Limb (tissue), 2 donors: ENCODE results near the gene LYSMD3.

Experiments used
- DNase-seq, 2 donors: peaks; one replicate each; pipeline ENCODE4 v3.0.0-alpha.2; 2016; ENCODE audit errors: extremely low spot score in 2 of 2

LYSMD3 gene

DNA sequence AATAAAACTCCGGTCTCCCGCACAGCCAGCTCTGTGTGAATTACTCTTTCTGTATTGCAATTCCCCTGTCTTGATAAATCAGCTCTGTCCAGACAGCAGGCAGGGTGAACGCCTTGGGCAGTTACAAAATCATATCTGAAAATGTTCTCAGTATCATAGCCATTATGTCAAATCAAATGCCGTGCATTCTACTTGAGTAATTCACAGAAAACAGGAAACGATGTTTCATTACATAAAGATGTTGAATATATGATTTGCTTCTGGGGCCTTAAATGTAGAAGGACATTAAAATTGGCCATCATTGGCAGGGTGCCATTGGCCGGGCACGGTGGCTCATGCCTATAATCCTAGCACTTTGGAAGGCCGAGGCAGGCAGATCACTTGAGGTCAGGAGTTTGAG lies 46.2 kb downstream of the LYSMD3 start:
- no peak for DNase-seq

DNA sequence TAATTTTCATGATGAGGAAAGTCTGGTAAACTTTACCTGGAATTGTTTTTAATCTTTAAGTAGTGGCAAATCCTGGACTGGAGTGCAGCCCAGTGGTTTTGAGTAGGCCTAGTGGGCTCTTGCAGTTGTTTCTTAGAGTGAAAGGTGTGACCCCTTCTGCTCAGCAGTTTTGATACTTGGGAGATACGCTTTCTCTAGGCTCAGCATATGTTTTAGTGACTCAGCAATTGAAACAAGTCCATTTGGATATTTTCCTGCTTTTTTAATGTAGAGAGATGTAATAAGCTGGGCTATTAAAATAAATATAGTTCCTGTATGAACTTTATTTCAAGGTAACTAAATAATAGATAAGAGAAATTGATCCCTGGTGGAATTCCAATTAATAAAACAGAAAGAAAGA lies 48.7 kb downstream of the LYSMD3 start:
- DNase-seq, result no peak

DNA sequence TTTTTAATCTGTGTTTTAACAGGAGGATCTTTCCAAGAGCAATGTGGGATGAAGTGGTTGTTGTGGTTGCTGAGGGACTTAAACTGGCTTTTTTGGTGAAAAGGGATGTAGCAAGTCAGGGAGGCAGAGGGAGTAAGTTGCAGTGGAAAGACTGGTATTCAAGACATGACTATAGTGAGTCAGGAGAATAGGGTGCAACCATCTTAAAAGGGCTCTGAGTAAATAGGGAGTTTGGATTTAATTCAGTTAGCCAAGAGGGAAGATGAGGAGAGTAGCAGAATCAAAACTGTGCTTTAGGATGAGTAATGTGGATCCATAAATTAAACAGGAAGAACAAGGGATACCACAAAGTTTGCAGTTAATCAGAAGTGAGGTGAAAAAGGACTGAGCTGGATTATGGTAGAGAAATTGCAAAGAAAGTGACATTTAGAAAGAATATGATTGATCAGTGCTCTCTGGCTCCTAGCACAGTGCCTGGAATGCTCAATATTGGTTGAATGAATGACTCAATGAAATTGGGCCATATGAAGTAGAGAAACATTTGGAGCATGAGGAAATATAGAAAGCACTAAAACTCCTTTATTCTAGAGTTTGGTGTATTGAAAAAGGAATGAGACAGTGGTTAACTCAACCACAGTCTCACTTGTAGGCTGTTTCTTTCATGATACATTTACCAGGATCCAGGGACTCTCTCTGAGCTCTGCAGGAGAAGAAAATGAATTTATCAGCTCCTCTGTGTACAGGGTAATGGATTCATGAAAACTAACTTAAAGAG lies 49.6 kb downstream of the LYSMD3 start:
- no peak for DNase-seq

DNA sequence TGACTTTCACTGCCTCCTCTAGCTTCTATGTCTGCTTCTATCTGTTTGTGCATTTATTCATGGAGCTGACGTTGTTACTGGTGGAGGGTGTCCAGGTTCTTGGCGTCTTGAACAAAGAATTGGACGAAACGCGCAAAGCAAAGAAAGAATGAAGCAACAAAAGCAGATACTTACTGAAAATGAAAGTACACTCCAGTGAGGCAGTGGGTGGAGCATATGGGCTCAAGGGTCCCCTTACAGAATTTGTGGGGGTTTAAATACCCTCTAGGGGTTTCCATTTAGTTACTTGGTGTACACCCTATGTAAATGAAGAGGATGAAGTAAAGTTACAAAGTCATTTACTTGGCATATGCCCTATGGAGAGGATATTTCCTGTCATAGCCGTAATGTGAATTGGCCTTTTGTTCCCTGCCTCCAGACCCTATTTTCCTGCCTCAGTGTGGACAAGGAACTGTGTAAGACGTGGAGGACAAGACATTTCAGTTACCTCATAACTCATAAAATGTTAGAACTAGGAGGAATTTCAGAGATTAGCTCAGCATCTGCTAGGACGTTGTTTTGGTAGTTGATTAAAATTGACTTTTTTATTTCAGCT lies 51.7 kb downstream of the LYSMD3 start:
- no peak for DNase-seq

DNA sequence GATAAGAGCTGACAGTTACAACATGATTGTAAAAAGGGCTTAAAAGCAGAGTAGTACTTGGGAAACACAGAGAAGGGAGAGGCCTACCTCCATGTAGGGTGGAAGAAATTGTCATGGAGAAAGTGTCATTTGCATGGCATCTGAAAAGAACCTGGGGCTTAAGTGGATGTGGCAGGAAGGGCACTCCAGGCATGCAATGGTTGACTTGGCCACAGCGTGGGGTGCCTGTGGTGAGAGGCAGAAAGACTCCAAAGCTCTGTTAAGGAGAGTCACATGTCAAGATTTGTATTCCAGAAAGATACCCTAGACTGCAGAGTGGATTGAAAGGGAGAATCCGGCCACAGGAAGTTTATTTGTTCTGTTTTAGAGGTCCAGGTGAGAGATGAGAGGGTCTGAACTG lies 52.3 kb downstream of the LYSMD3 start:
- no peak for DNase-seq

DNA sequence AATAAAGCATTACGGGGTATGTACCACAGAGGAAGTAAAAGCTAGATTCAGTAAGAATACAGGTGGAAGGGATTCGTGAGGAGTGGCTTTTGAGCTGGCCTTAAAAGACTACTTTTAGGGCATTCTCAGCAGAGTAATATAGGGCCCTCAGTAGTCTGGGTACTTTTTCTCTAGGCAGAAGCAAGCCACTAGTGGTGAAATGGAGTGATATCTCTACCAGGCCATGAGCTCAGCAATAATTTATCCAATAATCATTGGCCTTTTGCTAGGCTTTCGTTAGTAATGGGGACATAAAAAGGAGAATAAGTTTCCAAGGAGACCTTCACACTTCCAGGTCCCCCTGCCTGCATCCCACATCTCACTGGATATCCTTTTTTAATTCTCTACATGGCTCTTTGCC lies 53.0 kb downstream of the LYSMD3 start:
- DNase-seq, result no peak

DNA sequence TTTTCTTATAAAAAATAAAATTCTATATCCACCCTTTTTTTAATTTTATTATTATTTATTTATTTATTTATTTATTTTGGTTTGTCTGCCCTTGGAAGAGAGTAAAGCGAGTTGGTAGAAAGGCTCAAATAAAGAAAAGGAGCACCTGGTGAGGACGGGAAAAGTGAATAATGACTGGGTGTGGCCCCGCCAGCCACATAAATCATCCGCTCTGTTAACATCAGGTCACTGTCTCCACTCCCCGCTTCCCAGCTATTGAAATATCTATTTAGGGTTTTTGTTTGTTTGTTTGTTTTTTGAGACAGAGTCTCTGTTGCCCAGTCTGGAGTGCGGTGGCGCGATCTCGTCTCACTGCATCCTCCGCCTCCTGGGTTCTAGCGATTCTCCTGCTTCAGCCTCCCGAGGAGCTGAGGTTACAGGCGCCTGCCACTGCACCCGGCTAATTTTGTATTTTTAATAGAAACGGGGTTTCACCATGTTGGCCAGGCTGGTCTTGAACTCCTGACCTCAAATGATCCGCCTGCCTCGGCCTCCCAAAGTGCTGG lies 53.9 kb downstream of the LYSMD3 start:
- no peak for DNase-seq

DNA sequence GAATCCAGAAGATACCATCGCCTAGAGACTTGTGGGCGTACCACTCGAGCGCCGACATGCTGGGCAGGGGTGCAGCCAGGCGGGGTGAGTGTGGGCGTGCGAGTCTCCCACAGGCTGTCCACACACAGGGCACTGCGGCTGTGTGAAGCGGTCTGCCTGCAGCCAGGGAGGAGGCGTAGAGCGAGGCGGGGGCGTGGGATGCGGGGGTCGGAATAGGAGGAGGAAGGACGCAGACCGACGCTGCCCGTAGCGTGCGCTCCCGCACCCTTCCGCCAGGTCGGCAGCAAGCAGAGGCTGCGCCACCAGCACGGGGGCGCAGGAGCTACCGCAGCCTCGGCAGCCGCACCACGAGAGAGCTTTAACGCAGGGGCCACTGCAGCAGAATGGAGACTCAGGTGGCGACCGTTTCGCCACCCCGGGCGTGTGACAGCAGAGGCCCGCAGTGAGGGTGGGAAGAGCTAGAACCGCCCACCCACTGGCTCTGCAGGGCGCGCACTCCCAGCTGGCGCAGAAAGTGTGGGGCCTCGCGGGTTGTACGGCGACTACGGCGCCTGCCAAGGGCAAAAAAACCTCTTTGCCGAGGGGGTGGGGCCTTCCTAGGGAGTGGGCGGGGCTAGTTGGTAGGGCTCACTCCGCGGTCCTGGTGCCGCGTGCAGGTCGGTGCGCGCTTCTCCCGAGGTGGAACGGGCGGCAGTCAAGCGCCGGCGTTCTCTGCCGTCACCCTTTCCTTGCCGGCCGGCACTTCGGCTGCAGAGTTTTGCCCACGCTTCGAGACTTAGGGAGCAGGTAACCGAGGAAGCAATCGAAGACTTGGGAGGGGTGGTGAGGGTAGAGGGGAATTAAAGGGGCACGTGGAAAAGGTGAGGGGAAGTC lies 54.9 kb downstream of the LYSMD3 start, which contains the start of the genes MBLAC2 and POLR3G:
TSS of gene MBLAC2 (minus strand) at position 537 of the 873 bp plus-strand sequence. CDS start at position 58, 479 bp downstream.
TSS of gene POLR3G (plus strand) at position 630 of the 873 bp plus-strand sequence. CDS start 10,704 bp downstream, outside the sequence.
- DNase-seq, result peak; percentile 93 to 95

DNA sequence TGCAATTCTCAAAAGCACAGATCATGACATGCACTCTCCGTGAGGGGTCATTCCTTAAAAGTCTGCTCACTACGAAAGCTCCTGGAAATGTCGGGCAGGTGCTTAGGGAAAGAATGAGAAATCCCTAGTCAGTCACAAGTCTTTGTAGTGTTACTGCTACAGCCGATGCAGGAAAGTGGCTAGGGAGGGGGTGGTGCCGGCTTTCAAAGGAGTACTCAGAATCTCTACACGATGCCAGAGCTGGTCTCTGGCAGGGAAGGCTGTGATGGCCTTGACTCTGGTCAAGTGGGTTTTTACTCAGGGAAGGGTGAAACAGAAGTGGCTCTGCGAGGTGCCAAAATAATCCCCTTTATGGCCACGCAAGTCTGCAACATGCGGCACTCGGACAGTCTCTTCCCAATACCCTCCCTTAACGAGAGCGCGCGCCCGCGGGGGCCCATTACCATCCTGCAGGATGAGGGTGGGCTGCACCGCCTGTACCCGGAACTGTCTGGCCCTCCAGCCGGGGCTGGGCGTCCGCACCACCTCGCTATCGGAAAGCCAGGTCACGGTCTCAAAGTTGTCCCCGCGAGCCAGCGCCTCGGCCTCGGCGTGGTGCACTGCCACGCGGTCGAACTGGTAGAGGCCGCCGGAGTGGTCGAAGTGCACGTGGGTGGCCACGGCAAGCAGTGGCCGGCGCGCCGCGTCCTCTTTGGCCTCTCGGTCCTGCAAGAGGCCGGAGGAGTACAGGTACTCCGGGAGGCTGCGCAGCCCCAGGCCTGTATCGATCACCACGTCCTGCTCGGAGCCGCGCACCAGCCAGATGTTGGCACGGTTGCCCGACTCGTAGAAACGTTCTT lies 55.8 kb downstream of the LYSMD3 start:
- peak in 1 of 2 donors; percentile 2 for DNase-seq

DNA sequence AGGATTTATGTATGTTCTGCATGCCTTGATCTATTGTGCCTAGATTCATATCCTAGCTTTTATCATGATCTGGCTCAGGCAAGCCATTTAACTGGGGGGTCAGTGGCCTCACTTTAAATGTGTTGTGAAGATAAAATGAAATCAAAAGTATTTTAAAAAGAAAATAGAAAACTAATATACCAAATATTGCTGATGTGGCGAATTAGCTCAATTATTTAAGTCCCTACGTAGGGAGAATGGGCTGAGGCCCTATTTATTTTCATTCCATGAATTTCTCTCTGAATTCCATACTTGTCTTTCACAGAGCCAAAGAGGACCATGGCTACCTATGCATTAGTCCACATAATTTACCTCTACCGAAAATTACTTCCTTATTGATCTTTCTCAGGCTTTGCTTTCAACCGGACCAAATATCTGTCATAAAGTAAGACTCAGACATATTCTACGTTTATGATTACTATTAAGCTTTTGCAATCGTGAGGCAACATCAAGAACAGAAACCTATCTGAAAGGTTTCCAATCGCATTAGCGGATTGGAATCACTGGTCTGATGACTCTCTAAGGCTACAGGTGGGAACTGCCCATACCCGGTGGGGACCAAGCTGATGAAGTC lies 56.5 kb downstream of the LYSMD3 start:
- DNase-seq, result no peak
